Activated naive CD4-positive, alpha-beta T cell treated with Interleukin-2 at 50 U/mL for 16 hours (primary cell): Measurements from ENCODE around the gene EDAR.
A peak's percentile ranks its signal among the peaks of the same experiment; 100 is the strongest.

Experiments used
- DNase-seq: peaks from one replicate; pipeline ENCODE4 v3.0.0-alpha.2; 2020

The EDAR gene

GRCh38 chr2:108988796-108989713 is at the start of gene EDAR:
Gene EDAR, minus strand, starts transcription at chr2:108989220. Its CDS starts 58,206 bp downstream, at chr2:108931014.
- peak; percentile 31 for DNase-seq

GRCh38 chr2:109033171-109033570 is 44.2 kb upstream of the EDAR start:
- DNase-seq = no peak

GRCh38 chr2:109032229-109032820 is 43.3 kb upstream of the EDAR start:
- DNase-seq = peak; percentile 24

- DNase-seq = peak; percentile 52
These were observed 42.6 kb upstream of the EDAR start for GRCh38 chr2:109031476-109032228.

- no peak for DNase-seq
These were observed 42.0 kb upstream of the EDAR start for GRCh38 chr2:109030870-109031475.

- no peak for DNase-seq
These were observed 40.6 kb upstream of the EDAR start for GRCh38 chr2:109029490-109030201.

GRCh38 chr2:109028738-109029489 is 39.9 kb upstream of the EDAR start:
- no peak for DNase-seq

- DNase-seq = no peak
These were observed 39.3 kb upstream of the EDAR start for GRCh38 chr2:109028277-109028676.

GRCh38 chr2:109027702-109028101 is 38.7 kb upstream of the EDAR start:
- no peak for DNase-seq

GRCh38 chr2:109024477-109024876 is 35.5 kb upstream of the EDAR start:
- DNase-seq = no peak

GRCh38 chr2:109021895-109022300 is 32.9 kb upstream of the EDAR start:
- no peak for DNase-seq

GRCh38 chr2:109020217-109020637 is 31.2 kb upstream of the EDAR start:
- no peak for DNase-seq

- no peak for DNase-seq
These were observed 29.4 kb upstream of the EDAR start for GRCh38 chr2:109018452-109018851.

GRCh38 chr2:109017017-109017416 is 28.0 kb upstream of the EDAR start:
- DNase-seq = no peak

- no peak for DNase-seq
These were observed 27.4 kb upstream of the EDAR start for GRCh38 chr2:109016376-109016775.

GRCh38 chr2:109014476-109014875 is 25.5 kb upstream of the EDAR start:
- DNase-seq = no peak

GRCh38 chr2:109013051-109013450 is 24.0 kb upstream of the EDAR start:
- DNase-seq = no peak

GRCh38 chr2:109009920-109010610 is 21.0 kb upstream of the EDAR start:
- no peak for DNase-seq

- DNase-seq = no peak
These were observed 18.0 kb upstream of the EDAR start for GRCh38 chr2:109006971-109007370.

GRCh38 chr2:109005686-109006204 is 16.7 kb upstream of the EDAR start:
- DNase-seq = no peak

GRCh38 chr2:109001201-109001600 is 12.2 kb upstream of the EDAR start:
- no peak for DNase-seq
